Ovary (tissue), 9 donors: ENCODE results near the gene PTPRN2. TPM values are rescaled to one million over a fixed set of nuclear protein-coding genes. Genes with fewer than 3 reads are reported as not detected.

Source experiments
- DNase-seq, 5 donors: peaks; one replicate each; pipeline ENCODE4 v3.0.0-alpha.2; 2019 to 2020
- H3K27ac ChIP-seq, 2 donors: fragments of 200-600 bp; one replicate each; pipeline versions ENCODE4 v1.5.1 to v1.8.0; 2019 to 2022
- H3K27me3 ChIP-seq: fragments of 200-600 bp; one replicate; pipeline ENCODE4 v1.8.0; 2022
- H3K36me3 ChIP-seq: fragments of 200-600 bp; sonication (generic); one replicate; pipeline ENCODE4 v1.5.1; 2019
- H3K4me1 ChIP-seq: one replicate; pipeline ENCODE4 v1.8.1; 2013; ENCODE audit warnings: mild to moderate bottlenecking, moderate library complexity; ENCODE audit not compliant: insufficient read depth
- H3K4me3 ChIP-seq: fragments of 200-600 bp; sonication (generic); one replicate; pipeline ENCODE4 v1.5.1; 2017
- H3K9me3 ChIP-seq, 2 donors: fragments of 200-600 bp in 1 of 2; sonication (generic) in 1 of 2; one replicate each; pipeline versions ENCODE4 v1.5.1 to v1.8.1; 2013 to 2019; ENCODE audit warnings: mild to moderate bottlenecking in 1 of 2, moderate library complexity in 1 of 2
- CTCF ChIP-seq, 3 donors: fragments of 450-650 bp in 2 of 3; fragments of 200-600 bp in 1 of 3; IDR thresholded peaks; one replicate each; pipeline versions ENCODE4 v1.5.1 to v1.8.0; 2016 to 2022; ENCODE audit warnings: antibody characterized with exemption in 3 of 3, mild to moderate bottlenecking in 1 of 3
- EP300 ChIP-seq: sonication (generic); formaldehyde crosslinking; IDR thresholded peaks from one replicate; pipeline ENCODE4 v1.6.1; 2017; ENCODE audit warnings: antibody characterized with exemption
- POLR2A ChIP-seq: fragments of 450-650 bp; IDR thresholded peaks from one replicate; pipeline ENCODE4 v1.6.1; 2017; ENCODE audit warnings: antibody characterized with exemption, mild to moderate bottlenecking, moderate library complexity
- WGBS, 3 donors: extraction: QIAGEN DNeasy Blood & Tissue Kit in 1 of 3; methylation state at CpG; one replicate each; pipeline versions ENCODE4 v1.1.5 to v1.1.7; 2013 to 2017; 5-methylcytosine and 5-hydroxymethylcytosine counted together
- intact Hi-C, 4 donors: fragments of 100-400 bp; cut with DNase I; formaldehyde crosslinking; loops; one replicate each; pipeline versions ENCODE4 v1.11.0 to v1.15.1; 2022 to 2023
- polyA plus RNA-seq, 2 donors: library from polyadenylated mRNA; stranded (reverse); fragments of 200-250 nt in 1 of 2; fragments of 350-450 nt in 1 of 2; fragmentation: Illumina TruSeq in 1 of 2; extraction: RNeasy Lipid Tissue Mini Kit (QIAGEN cat#74804) in 1 of 2; gene quantifications; one replicate each; pipeline ENCODE4 v1.2.3, GENCODE V29; 2013 to 2014
- total RNA-seq, 7 donors: library from RNA; depleted of rRNA in 2 of 7; stranded (reverse); fragments of >200 nt in 2 of 7; fragmentation: NEBNext Ultra II Directional in 3 of 7; extraction: Animal tissue kit (Norgen Biotek cat#: 25700) in 3 of 7; gene quantifications; one replicate each; pipeline versions ENCODE4 v1.1.0 to v1.2.4, GENCODE V29; 2016 to 2023
- donor health status: DM: no; HTN: no; CAD: no; lungs with moderate emphysema.
- donor health status: DM: no; HTN: no; CAD: no.
- donor health status: Bipolar disorder and iron deficiency.
- donor health status: DM: yes; HTN: yes; CAD: no.
- donor health status: DM: no; HTN: no; CAD: no.
- donor health status: DM: yes; HTN: yes; CAD: no.

The PTPRN2 gene
- total and polyA plus RNA-seq, 9 donors, result 3.5 to 11.1 (median 5.9) TPM

GRCh38 chr7:157589680-157590079, 997.9 kb downstream of the PTPRN2 start:
- no peaks in the 10 kb centered on the region for H3K36me3 ChIP-seq
- WGBS, 3 donors, result 55 to 76% (median 71%) methylated on average over 11 of the region's 11 CpGs
- TF ChIP-seq CTCF (IDR thresholded peaks at IDR 0.05) (no peak), EP300 (no peak), POLR2A (no peak)
- no peak overlapping the region for H3K27ac ChIP-seq
- no peak overlapping the region for H3K4me3 ChIP-seq
- peak in 1 of 5 donors; percentile 49 for DNase-seq
- no peaks in the 10 kb centered on the region for H3K9me3 ChIP-seq
- intact Hi-C loops, result no loop called here
- no peaks in the 10 kb centered on the region for H3K4me1 ChIP-seq
- H3K27me3 ChIP-seq, result no peaks in the 10 kb centered on the region

DNA sequence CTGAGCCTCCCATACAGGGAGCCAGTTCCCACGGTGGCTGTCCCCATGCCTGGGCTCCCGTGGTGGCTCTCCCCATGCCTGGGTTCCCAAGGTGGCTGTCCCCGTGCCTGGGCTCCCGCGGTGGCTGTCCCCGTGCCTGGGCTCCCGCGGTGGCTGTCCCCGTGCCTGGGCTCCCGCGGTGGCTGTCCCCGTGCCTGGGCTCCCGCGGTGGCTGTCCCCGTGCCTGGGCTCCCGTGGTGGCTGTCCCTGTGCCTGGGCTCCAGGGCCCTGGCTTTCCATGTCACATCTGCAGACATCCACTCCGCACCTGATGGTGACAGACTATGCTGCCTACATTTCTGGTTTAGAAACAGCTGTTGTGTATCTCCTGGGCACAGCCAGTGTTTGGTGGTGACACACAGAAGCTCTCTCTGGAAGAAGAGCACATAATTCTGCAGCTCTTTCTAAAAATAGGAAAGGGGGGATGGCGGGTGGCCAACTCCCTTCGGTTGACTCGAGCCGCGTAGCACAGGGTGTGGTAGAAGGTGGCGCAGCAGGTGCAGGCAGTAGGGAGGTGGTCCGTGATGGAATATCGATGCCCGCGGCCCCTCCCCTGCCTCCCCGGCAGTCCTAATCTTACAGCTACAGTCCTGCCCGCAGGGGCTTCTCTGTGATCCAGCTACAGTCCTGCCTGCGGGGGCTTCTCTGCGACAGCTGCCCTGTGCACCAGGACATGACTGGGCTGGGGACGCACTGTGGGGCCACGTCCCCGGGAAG, 999.6 kb downstream of the PTPRN2 start:
- 72 to 78% (median 74%) methylated on average over 34 of the region's 34 CpGs for WGBS, 3 donors
- DNase-seq, result no peak

DNA sequence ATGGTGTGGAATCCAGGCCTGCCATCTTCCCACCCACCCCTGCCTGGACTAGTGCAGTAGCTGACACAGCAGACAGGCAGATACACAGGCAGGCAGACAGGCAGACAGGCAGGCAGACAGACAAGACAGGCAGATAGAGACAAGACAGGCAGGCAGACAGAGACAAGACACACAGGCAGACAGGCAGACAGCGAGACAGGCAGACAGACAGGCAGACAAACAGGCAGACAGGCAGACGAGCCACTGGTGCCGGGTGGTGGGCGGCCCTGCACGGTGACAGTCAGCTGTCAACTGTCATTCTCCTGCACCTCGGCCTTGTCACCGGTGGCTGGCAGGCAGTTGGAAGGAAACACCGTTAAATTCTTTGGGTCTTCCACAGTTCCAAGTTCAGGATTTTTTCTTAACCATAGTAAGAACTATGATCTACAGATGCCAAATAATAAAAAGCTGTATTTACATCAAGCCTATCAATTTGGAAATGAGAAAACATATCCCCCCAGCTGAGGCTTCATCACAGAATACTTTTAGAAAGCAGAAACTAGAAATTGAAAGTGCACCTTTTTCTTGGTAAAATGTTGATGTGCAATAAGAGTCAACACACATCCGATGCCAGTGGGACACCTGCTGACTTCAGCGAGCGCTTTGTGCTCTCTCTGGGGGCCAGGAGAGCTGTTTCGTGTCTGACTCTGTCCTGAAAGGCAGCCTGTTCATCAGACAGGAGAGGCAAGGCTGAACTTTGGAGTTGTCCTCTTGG, 1000.4 kb downstream of the PTPRN2 start:
- Histone ChIP-seq H3K4me3 (no peak overlapping the region), H3K27ac (no peak overlapping the region), H3K4me1 (no peaks in the 10 kb centered on the region), H3K36me3 (no peaks in the 10 kb centered on the region), H3K27me3 (no peaks in the 10 kb centered on the region), H3K9me3 (no peaks in the 10 kb centered on the region)
- intact Hi-C loops, result no loop called here
- DNase-seq, result no peak
- TF ChIP-seq POLR2A, result no peak
- no peak for TF ChIP-seq EP300
- TF ChIP-seq CTCF (IDR thresholded peaks at IDR 0.05), result no peak
- WGBS, 3 donors, result 79 to 86% (median 85%) methylated on average over 12 of the region's 12 CpGs

More for the DNA sequence above, 999.6 kb downstream of the PTPRN2 start:
- no peak overlapping the region for H3K27ac ChIP-seq
- intact Hi-C loops, result no loop called here
- no peak overlapping the region for H3K4me3 ChIP-seq
- H3K27me3 ChIP-seq, result no peaks in the 10 kb centered on the region
- TF ChIP-seq POLR2A (no peak), CTCF (IDR thresholded peaks at IDR 0.05) (no peak), EP300 (no peak)
- H3K4me1 ChIP-seq, result no peaks in the 10 kb centered on the region
- no peaks in the 10 kb centered on the region for H3K36me3 ChIP-seq
- no peaks in the 10 kb centered on the region for H3K9me3 ChIP-seq

GRCh38 chr7:157586426-157586955, 1001.1 kb downstream of the PTPRN2 start:
- H3K36me3 ChIP-seq, result no peaks in the 10 kb centered on the region
- intact Hi-C loops, result no loop called here
- no peak for DNase-seq
- 91 to 93% (median 91%) methylated on average over 14 to 15 of the region's 15 CpGs for WGBS, 3 donors
- no peak overlapping the region for H3K4me3 ChIP-seq
- TF ChIP-seq EP300 (no peak), POLR2A (no peak), CTCF (IDR thresholded peaks at IDR 0.05) (no peak)
- H3K27ac ChIP-seq, result no peak overlapping the region
- H3K27me3 ChIP-seq, result no peaks in the 10 kb centered on the region
- H3K9me3 ChIP-seq, result no peaks in the 10 kb centered on the region
- no peaks in the 10 kb centered on the region for H3K4me1 ChIP-seq
